ENCODE data around the gene AQP7. TPM values are rescaled to one million over a fixed set of nuclear protein-coding genes. Genes with fewer than 3 reads are reported as not detected.

Gene AQP7
- total and polyA plus RNA-seq, 2 donors (not counting 1 experiment from before 2014, with no cell fraction given): not detected

DNA sequence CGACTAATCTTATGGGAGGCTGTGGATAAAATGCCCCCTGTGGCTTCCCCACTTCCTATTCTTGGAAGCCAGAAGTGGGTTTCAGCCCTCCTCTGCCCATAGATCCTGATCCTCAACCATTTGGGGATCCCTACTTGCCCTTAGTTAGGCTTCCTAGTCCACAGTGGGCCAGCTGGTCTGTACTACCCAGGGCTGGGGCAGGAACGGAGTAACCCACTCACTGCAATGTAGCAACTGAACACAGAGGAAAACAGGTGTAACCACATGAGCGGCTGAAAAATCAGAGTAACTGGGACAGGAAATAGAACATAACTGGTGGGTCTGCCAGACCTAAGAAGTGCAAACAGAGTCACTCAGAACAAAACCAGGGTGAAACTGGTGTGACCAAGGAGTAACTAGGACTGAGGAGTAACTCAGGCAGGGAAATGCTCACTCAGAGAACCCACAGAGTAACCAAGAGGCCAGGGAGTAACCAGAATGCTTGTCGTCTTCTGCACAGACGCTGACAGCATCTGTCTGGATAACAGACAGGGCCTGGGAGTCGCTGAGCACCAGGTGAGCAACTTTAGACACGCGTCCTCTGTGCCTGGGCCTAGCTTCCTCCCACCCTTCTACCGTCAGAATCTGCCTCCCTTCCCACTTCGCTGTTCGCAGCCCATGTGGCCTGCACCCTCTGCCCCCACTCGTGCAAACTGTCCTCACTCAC lies 44.0 kb upstream of the AQP7 start:
- Histone ChIP-seq H3K27ac (ENCODE audit: low read length in 2 of 2) (no peak overlapping the region), H3K4me2 (replicated peaks; ENCODE audit: low read depth, low read length, poor library complexity, severe bottlenecking) (peak overlapping the region; percentile 92), H3K4me1 (ENCODE audit: control insufficient read depth in 2 of 2, insufficient read depth in 2 of 2, low read length in 2 of 2) (peaks cover 21 to 22% of the 10 kb centered on the region in 2 donors), H3K9me3 (ENCODE audit: control extremely low read depth in 1 of 3, control insufficient read depth in 2 of 3, insufficient read depth in 1 of 3, low read length in 2 of 3) (no peaks in the 10 kb centered on the region), H3K36me3 (replicated peaks in 1 of 2; ENCODE audit: control extremely low read depth in 1 of 2, control insufficient read depth in 1 of 2, extremely low read depth in 1 of 2, insufficient read depth in 2 of 2, low read length in 1 of 2) (no peaks in the 10 kb centered on the region), H4K20me1 (ENCODE audit: control insufficient read depth, insufficient read depth, low read length, poor library complexity, severe bottlenecking) (no peaks in the 10 kb centered on the region), H3K79me2 (ENCODE audit: control insufficient read depth, insufficient read depth, low read length) (no peaks in the 10 kb centered on the region), H3K27me3 (replicated peaks in 1 of 4; ENCODE audit: control extremely low read depth in 1 of 4, control insufficient read depth in 3 of 4, insufficient read depth in 4 of 4, low read length in 3 of 4) (peaks cover 0 to 9% (median 1%) of the 10 kb centered on the region in 4 experiments), H3K9ac (ENCODE audit: low read length) (peak overlapping the region; percentile 65), H3K4me3 (ENCODE audit: control extremely low read depth in 1 of 5, extremely low read depth in 1 of 5, insufficient read depth in 1 of 5, low read depth in 2 of 5, low read length in 4 of 5) (peak overlapping the region in 2 of 5 experiments; percentile 55 to 59), H2AFZ (ENCODE audit: insufficient read depth, low read depth, low read length, poor library complexity, severe bottlenecking) (peak overlapping the region; percentile 80)
- peak; percentile 25 for ATAC-seq (ENCODE audit: low read depth)
- Mint-ChIP-seq H3K4me1 (peaks cover 24% of the 10 kb centered on the region), H3K9me3 (ENCODE audit: insufficient read depth) (no peaks in the 10 kb centered on the region), H3K27me3 (peaks cover 3% of the 10 kb centered on the region), H3K4me3 (peak overlapping the region; percentile 88), H3K27ac (peak overlapping the region; percentile 81)
- ChIA-PET POLR2A (interaction anchor here (1.6 kb wide), 1 partner anchor 27 kb away, joined by 4 read pairs; the partner anchor contains the start of gene NOL6), CTCF (no interaction called here)
- WGBS (ENCODE audit: insufficient coverage): 33% methylated on average over 12 of the region's 12 CpGs
- intact Hi-C loops (cut with micrococcal nuclease): no loop called here
- no peak for TF ChIP-seq EZH2 (IDR thresholded peaks at IDR 0.05; ENCODE audit: borderline replicate concordance, insufficient read depth, low read depth, low read length, poor library complexity, severe bottlenecking)
- TF ChIP-seq, protein P1, sequence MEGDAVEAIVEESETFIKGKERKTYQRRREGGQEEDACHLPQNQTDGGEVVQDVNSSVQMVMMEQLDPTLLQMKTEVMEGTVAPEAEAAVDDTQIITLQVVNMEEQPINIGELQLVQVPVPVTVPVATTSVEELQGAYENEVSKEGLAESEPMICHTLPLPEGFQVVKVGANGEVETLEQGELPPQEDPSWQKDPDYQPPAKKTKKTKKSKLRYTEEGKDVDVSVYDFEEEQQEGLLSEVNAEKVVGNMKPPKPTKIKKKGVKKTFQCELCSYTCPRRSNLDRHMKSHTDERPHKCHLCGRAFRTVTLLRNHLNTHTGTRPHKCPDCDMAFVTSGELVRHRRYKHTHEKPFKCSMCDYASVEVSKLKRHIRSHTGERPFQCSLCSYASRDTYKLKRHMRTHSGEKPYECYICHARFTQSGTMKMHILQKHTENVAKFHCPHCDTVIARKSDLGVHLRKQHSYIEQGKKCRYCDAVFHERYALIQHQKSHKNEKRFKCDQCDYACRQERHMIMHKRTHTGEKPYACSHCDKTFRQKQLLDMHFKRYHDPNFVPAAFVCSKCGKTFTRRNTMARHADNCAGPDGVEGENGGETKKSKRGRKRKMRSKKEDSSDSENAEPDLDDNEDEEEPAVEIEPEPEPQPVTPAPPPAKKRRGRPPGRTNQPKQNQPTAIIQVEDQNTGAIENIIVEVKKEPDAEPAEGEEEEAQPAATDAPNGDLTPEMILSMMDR (IDR thresholded peaks at IDR 0.05): no peak
- peak; percentile 44 for DNase-seq

Data from B cell (primary cell).